Bronchial epithelial cell (primary cell): Measurements from ENCODE around the gene SLC2A8. TPM values are rescaled to one million over a fixed set of nuclear protein-coding genes. Genes with fewer than 3 reads are reported as not detected.
A peak's percentile ranks its signal among the peaks of the same experiment; 100 is the strongest.

ENCODE experiments used
- DNase-seq: peaks from one replicate; pipeline ENCODE4 v3.0.0-alpha.2; 2010; ENCODE audit warnings: low read depth
- FAIRE-seq: peaks from 2 replicates; lab custom pipeline; 2011; peaks lifted over from hg19 to GRCh38; lab: Jason Lieb, UNC
- H3K27me3 ChIP-seq: 2 replicates; pipeline ENCODE4 v1.5.1; 2011; ENCODE audit warnings: low read length; ENCODE audit not compliant: control insufficient read depth, insufficient read depth
- H3K36me3 ChIP-seq: 2 replicates; pipeline ENCODE4 v1.5.1; 2011; ENCODE audit warnings: low read length; ENCODE audit not compliant: control insufficient read depth, insufficient read depth
- H3K4me3 ChIP-seq: 2 replicates; pipeline ENCODE4 v1.5.1; 2011; ENCODE audit warnings: mild to moderate bottlenecking, low read depth, low read length, control low read depth
- CTCF ChIP-seq: IDR thresholded peaks from 2 replicates; pipeline ENCODE4 v1.5.1; 2011; ENCODE audit warnings: mild to moderate bottlenecking, moderate library complexity, low read length, control low read depth, inconsistent platforms; ENCODE audit not compliant: insufficient read depth, severe bottlenecking
- total RNA-seq: library from RNA; depleted of rRNA; stranded (reverse); fragments of >200 nt; gene quantifications from 2 replicates; pipeline ENCODE4 v1.2.1, GENCODE V29; 2014

The SLC2A8 gene
- total RNA-seq, 1 donor from 2014 or later: 4.5 TPM

GRCh38 chr9:127417131-127418036, 20.4 kb downstream of the SLC2A8 start:
- Histone ChIP-seq H3K27me3 (no peaks in the 10 kb centered on the region), H3K4me3 (no peak overlapping the region), H3K36me3 (no peaks in the 10 kb centered on the region)
- TF ChIP-seq CTCF: no peak
- no peak for FAIRE-seq
- peak; percentile 91 for DNase-seq

GRCh38 chr9:127418037-127418471, 21.1 kb downstream of the SLC2A8 start:
- Histone ChIP-seq H3K27me3 (no peaks in the 10 kb centered on the region), H3K36me3 (no peaks in the 10 kb centered on the region), H3K4me3 (no peak overlapping the region)
- no peak for TF ChIP-seq CTCF
- DNase-seq (no peak), FAIRE-seq (no peak)

- H3K4me3 ChIP-seq: no peak overlapping the region
- no peaks in the 10 kb centered on the region for H3K36me3 ChIP-seq
- H3K27me3 ChIP-seq: no peaks in the 10 kb centered on the region
- DNase-seq: no peak
- no peak for FAIRE-seq
- TF ChIP-seq CTCF: no peak
Measured at GRCh38 chr9:127419348-127419747, 22.4 kb downstream of the SLC2A8 start.

- FAIRE-seq (no peak), DNase-seq (no peak)
Measured at GRCh38 chr9:127421057-127421456, 24.1 kb downstream of the SLC2A8 start.

GRCh38 chr9:127422133-127422782, 25.3 kb downstream of the SLC2A8 start:
- no peak for FAIRE-seq
- no peak overlapping the region for H3K4me3 ChIP-seq

More at GRCh38 chr9:127421057-127421456, 24.1 kb downstream of the SLC2A8 start:
- no peak for TF ChIP-seq CTCF
- Histone ChIP-seq H3K4me3 (no peak overlapping the region), H3K36me3 (no peaks in the 10 kb centered on the region), H3K27me3 (no peaks in the 10 kb centered on the region)

More at GRCh38 chr9:127422133-127422782, 25.3 kb downstream of the SLC2A8 start:
- H3K36me3 ChIP-seq: no peaks in the 10 kb centered on the region
- DNase-seq: no peak
- no peak for TF ChIP-seq CTCF
- no peaks in the 10 kb centered on the region for H3K27me3 ChIP-seq
